DND-41 (cell line): ENCODE data around the gene C19orf47.

ENCODE experiments used
- ATAC-seq: fragments of 200-7000 bp; cut with Tn5 transposase; 3 replicates; pipeline ENCODE4 v1.9.1; 2021; ENCODE audit warnings: low read depth; ENCODE audit not compliant: insufficient read depth
- DNase-seq: peaks from one replicate; pipeline ENCODE4 v3.0.0-alpha.2; 2020
- H2AFZ ChIP-seq: 2 replicates; pipeline ENCODE4 v1.6.0; 2012; ENCODE audit warnings: low read depth, low read length
- H3K27ac ChIP-seq: 2 replicates; pipeline ENCODE4 v1.5.1; 2012; ENCODE audit warnings: low read length, inconsistent platforms
- H3K27me3 ChIP-seq: fragments of 200-600 bp; sonication (generic); 2 replicates; pipeline ENCODE4 v1.6.0; 2012; ENCODE audit warnings: low read length, mild to moderate bottlenecking, inconsistent platforms; ENCODE audit not compliant: insufficient read depth, poor library complexity
- H3K36me3 ChIP-seq: 2 replicates; pipeline ENCODE4 v1.5.1; 2012; ENCODE audit warnings: low read length, inconsistent platforms; ENCODE audit not compliant: insufficient read depth
- H3K4me1 ChIP-seq: 2 replicates; pipeline ENCODE4 v1.5.1; 2012; ENCODE audit warnings: mild to moderate bottlenecking, low read length; ENCODE audit not compliant: insufficient read depth
- H3K4me2 ChIP-seq: 2 replicates; pipeline ENCODE4 v1.6.0; 2012; ENCODE audit warnings: mild to moderate bottlenecking, moderate library complexity, low read length, inconsistent platforms; ENCODE audit not compliant: insufficient read depth
- H3K4me3 ChIP-seq, 2 experiments: fragments of 200-600 bp in 1 of 2; shearing (Covaris generic) in 1 of 2; 2 replicates each; pipeline ENCODE4 v1.5.1; 2012 to 2016; ENCODE audit warnings: inconsistent platforms in 2 of 2, low read length in 2 of 2, mild to moderate bottlenecking in 2 of 2, low read depth in 1 of 2, moderate library complexity in 1 of 2
- H3K79me2 ChIP-seq: 2 replicates; pipeline ENCODE4 v1.6.0; 2012; ENCODE audit warnings: low read length, inconsistent platforms; ENCODE audit not compliant: insufficient read depth
- H3K9ac ChIP-seq: 2 replicates; pipeline ENCODE4 v1.6.0; 2012; ENCODE audit warnings: low read depth, mild to moderate bottlenecking, inconsistent platforms, low read length, moderate library complexity
- H3K9me3 ChIP-seq: 2 replicates; pipeline ENCODE4 v1.5.1; 2012; ENCODE audit warnings: low read length, moderate library complexity, mild to moderate bottlenecking, inconsistent platforms; ENCODE audit not compliant: insufficient read depth, severe bottlenecking
- H4K20me1 ChIP-seq: 2 replicates; pipeline ENCODE4 v1.6.0; 2012; ENCODE audit warnings: low read length; ENCODE audit not compliant: insufficient read depth
- CTCF ChIP-seq: IDR thresholded peaks from 2 replicates; pipeline ENCODE4 v1.5.1; 2012; ENCODE audit warnings: borderline replicate concordance, low read length, moderate library complexity, mild to moderate bottlenecking; ENCODE audit not compliant: poor library complexity, severe bottlenecking; ENCODE audit errors: extremely low read depth
- EZH2 ChIP-seq: IDR thresholded peaks from 3 replicates; pipeline ENCODE4 v1.6.1; 2012; ENCODE audit warnings: borderline replicate concordance, low read depth, mild to moderate bottlenecking, moderate library complexity, low read length, inconsistent platforms; ENCODE audit not compliant: severe bottlenecking

C19orf47 gene

DNA sequence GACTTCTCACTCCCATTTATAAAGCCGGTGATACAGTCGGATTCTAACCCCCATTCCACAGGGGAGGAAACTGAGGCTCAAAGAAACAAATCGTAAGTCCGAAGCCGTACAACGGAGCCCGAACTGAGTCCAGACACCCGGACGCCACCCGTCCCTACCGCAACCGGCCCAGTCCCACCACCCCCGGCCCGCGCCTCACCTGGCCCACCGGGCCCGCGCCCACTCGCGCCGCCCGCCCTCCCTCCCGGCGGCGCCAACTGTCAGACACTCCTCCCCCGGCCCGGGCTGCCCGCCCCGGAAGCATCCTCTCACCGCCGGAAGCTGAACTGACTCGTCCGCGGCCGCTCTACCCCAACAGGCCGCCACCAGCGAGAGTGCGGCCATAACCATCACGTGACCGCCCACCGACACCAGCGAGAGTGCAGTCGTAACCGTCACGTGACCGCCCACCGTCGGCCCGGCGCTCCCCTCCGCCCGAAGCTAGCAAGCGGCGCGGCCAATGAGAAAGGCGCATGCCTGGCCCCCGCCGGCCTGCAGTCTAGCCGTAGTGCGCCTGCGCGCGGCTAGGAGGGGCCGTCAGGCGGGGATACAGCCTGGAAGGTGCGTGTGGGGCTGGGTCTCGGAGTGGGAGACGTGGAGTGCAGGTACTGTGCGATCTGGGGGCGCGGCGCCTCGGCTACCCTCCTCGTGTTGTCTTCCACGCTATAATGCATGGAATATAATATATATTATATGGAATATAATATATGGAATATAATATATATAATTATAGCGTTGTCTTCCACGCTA, at the start of gene C19orf47, which contains the start of gene PLD3:
TSS of gene C19orf47 (minus strand) at position 273 of the 789 bp plus-strand sequence. CDS start 6,540 bp downstream, outside the sequence.
TSS of gene PLD3 (plus strand) at position 571 of the 789 bp plus-strand sequence. CDS start 17,789 bp downstream, outside the sequence.
- peaks cover 44% of the 10 kb centered on the region for H3K79me2 ChIP-seq
- peaks cover 10% of the 10 kb centered on the region; the same call in 1 of the 2 replicates for H3K36me3 ChIP-seq
- H3K27me3 ChIP-seq = no peaks in the 10 kb centered on the region
- no peak for TF ChIP-seq EZH2
- no peak for TF ChIP-seq CTCF
- peaks cover 32% of the 10 kb centered on the region for H3K4me1 ChIP-seq
- H2AFZ ChIP-seq = peak within 1 kb of the TSS; percentile 85
- peaks cover 8% of the 10 kb centered on the region; the same call in 1 of the 2 replicates for H4K20me1 ChIP-seq
- peak within 1 kb of the TSS; percentile 89 for H3K4me2 ChIP-seq
- DNase-seq = peak; percentile 99
- H3K4me3 ChIP-seq = peak within 1 kb of the TSS; percentile 67 to 79
- peak; percentile 97 for ATAC-seq
- H3K9ac ChIP-seq = peak within 1 kb of the TSS; percentile 71
- peak within 1 kb of the TSS; percentile 82 for H3K27ac ChIP-seq
- no peaks in the 10 kb centered on the region for H3K9me3 ChIP-seq

DNA sequence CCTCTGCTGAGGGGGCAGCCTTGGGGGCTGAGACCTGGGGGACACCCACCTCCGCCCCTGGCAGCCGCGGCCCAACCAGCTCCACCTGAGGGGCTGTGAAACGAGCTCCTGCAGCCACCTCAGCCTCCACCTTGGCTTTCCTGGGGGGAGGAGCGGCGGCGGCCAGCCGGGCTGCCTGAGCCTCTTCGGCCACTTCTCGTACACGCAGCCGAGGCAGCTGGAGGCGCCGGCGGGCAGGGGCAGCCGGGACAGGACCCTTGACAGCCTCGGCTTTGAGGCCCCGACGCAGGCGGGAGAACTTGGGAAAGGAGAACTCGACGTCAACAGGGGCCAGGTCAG, 49.3 kb upstream of the C19orf47 start:
- H4K20me1 ChIP-seq = no peaks in the 10 kb centered on the region
- H3K79me2 ChIP-seq = no peaks in the 10 kb centered on the region
- H3K36me3 ChIP-seq = no peaks in the 10 kb centered on the region
- no peaks in the 10 kb centered on the region for H3K9me3 ChIP-seq
- no peak for TF ChIP-seq EZH2
- no peak for TF ChIP-seq CTCF
- no peak for DNase-seq
- H3K4me3 ChIP-seq = no peak overlapping the region
- no peak overlapping the region for H3K27ac ChIP-seq
- no peak overlapping the region for H3K9ac ChIP-seq
- no peak overlapping the region for H2AFZ ChIP-seq
- H3K27me3 ChIP-seq = no peaks in the 10 kb centered on the region
- H3K4me2 ChIP-seq = no peak overlapping the region
- H3K4me1 ChIP-seq = no peaks in the 10 kb centered on the region
- no peak for ATAC-seq

GRCh38 chr19:40396886-40397567, 48.8 kb upstream of the C19orf47 start:
- Histone ChIP-seq H3K27ac (no peak overlapping the region), H2AFZ (no peak overlapping the region), H3K27me3 (no peaks in the 10 kb centered on the region), H3K4me2 (no peak overlapping the region), H3K9me3 (no peaks in the 10 kb centered on the region), H3K36me3 (no peaks in the 10 kb centered on the region), H4K20me1 (no peaks in the 10 kb centered on the region), H3K4me1 (no peaks in the 10 kb centered on the region), H3K79me2 (no peaks in the 10 kb centered on the region), H3K9ac (no peak overlapping the region), H3K4me3 (no peak overlapping the region)
- ATAC-seq (no peak), DNase-seq (no peak)
- TF ChIP-seq EZH2 (no peak), CTCF (no peak)
